WERI-Rb-1 (cell line): ENCODE measurements around the gene XIRP1.

Experiments
- DNase-seq: peaks from one replicate; pipeline ENCODE4 v3.0.0-alpha.2; 2020
- H3K27ac ChIP-seq: fragments of 250-450 bp; sonication (Bioruptor Pico); 2 replicates; pipeline ENCODE4 v1.5.1; 2020; ENCODE audit warnings: mild to moderate bottlenecking, moderate library complexity
- H3K27me3 ChIP-seq: fragments of 250-450 bp; sonication (Bioruptor Pico); 2 replicates; pipeline ENCODE4 v1.5.1; 2021; ENCODE audit warnings: mild to moderate bottlenecking, low read depth, moderate library complexity; ENCODE audit not compliant: insufficient read depth, severe bottlenecking
- H3K36me3 ChIP-seq: fragments of 250-450 bp; sonication (Bioruptor Pico); 2 replicates; pipeline ENCODE4 v1.5.1; 2020; ENCODE audit warnings: mild to moderate bottlenecking, moderate library complexity
- H3K4me3 ChIP-seq: 2 replicates; pipeline ENCODE4 v1.5.1; 2011; ENCODE audit warnings: low read depth, mild to moderate bottlenecking, control low read depth, low read length
- H3K9me3 ChIP-seq: fragments of 250-450 bp; sonication (Bioruptor Pico); 2 replicates; pipeline ENCODE4 v1.5.1; 2021; ENCODE audit warnings: mild to moderate bottlenecking, moderate library complexity; ENCODE audit not compliant: severe bottlenecking
- TF ChIP-seq, protein P1 (sequence below): IDR thresholded peaks from 2 replicates; pipeline ENCODE4 v1.5.1; 2011; ENCODE audit warnings: low read depth, mild to moderate bottlenecking, control low read depth, inconsistent platforms, low read length

The XIRP1 gene

DNA sequence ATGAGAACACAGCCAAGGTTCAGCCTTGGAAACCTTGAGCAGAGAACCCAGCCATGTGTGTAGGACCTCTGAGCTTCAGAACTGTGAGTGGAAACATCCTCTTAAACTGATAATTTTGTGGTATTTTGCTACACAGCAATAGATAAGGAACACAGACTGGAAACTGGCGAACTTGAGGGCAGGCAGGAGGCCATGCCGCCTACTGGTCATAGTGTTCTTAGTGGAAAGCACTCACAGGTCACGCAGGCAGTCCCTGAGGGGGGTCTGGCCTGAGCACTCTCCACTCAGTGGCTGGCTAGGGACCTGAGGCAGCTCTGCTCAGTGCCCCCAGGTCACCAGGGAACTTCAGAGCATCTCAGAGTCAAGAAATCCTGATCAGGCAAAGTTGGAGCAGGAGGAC is 9.7 kb upstream of the XIRP1 start:
- Histone ChIP-seq H3K27ac (no peak overlapping the region), H3K36me3 (no peaks in the 10 kb centered on the region), H3K9me3 (peaks cover 3% of the 10 kb centered on the region), H3K27me3 (no peaks in the 10 kb centered on the region), H3K4me3 (no peak overlapping the region)
- no peak for DNase-seq
- TF ChIP-seq, protein P1, sequence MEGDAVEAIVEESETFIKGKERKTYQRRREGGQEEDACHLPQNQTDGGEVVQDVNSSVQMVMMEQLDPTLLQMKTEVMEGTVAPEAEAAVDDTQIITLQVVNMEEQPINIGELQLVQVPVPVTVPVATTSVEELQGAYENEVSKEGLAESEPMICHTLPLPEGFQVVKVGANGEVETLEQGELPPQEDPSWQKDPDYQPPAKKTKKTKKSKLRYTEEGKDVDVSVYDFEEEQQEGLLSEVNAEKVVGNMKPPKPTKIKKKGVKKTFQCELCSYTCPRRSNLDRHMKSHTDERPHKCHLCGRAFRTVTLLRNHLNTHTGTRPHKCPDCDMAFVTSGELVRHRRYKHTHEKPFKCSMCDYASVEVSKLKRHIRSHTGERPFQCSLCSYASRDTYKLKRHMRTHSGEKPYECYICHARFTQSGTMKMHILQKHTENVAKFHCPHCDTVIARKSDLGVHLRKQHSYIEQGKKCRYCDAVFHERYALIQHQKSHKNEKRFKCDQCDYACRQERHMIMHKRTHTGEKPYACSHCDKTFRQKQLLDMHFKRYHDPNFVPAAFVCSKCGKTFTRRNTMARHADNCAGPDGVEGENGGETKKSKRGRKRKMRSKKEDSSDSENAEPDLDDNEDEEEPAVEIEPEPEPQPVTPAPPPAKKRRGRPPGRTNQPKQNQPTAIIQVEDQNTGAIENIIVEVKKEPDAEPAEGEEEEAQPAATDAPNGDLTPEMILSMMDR = no peak

DNA sequence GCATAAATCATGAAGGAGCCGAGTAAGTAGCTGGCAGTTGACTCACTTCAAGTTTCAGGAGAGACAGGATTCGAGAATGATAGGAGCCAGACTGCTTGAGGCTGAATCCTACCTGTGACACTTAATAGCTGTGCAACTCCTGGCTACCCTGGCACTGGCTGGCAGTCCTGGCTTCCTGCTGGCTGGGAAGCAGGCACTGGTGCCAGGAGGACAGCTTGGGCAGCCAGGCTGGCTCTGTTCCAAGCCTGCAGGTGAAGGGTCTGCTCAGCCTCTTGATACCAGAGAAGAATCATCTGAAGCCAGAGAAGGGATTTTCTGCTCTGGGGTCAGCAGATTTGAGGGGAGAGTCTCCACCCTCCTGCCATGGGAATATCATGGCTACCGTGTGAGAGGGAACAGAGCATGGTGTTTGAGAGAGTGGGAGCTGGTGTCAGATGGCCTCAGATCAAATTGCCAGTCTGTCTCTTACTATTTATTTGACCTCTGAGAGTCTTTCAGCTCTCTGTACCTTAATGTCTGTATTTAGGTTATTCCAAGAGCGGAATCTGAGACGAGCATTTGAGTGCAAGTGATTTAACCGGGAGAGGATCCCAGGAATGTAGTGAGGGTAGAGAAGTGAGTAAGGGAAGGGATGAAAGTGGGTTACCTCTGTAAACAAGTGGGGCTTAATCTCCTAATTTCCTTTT is 4.4 kb upstream of the XIRP1 start:
- TF ChIP-seq, protein P1 = no peak
- no peak for DNase-seq
- H3K27ac ChIP-seq = no peak overlapping the region

DNA sequence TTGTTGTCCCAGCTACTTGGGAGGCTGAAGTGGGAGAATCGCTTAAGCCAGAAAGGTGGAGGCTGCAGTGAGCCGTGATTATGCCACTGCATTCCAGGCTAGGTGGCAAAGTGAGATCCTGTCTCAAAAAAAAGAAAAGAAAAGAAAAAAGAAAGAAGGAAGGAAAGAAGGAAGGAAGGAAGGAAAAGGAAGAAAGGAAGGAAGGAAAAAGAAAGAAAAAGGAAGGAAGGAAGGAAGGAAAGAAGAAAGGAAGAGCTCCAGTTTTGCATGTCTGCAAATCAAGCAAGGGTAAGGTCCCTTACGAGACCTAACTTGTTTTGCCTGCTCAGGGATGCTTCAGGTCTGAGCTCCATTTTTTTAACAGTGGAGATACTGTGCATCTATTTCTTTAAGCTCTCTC is 3.6 kb upstream of the XIRP1 start:
- Histone ChIP-seq H3K4me3 (no peak overlapping the region), H3K27me3 (no peaks in the 10 kb centered on the region), H3K36me3 (no peaks in the 10 kb centered on the region), H3K9me3 (no peaks in the 10 kb centered on the region), H3K27ac (no peak overlapping the region)
- no peak for DNase-seq
- TF ChIP-seq, protein P1 = no peak

More for the DNA sequence above, 4.4 kb upstream of the XIRP1 start:
- Histone ChIP-seq H3K36me3 (no peaks in the 10 kb centered on the region), H3K4me3 (no peak overlapping the region), H3K9me3 (no peaks in the 10 kb centered on the region), H3K27me3 (no peaks in the 10 kb centered on the region)

DNA sequence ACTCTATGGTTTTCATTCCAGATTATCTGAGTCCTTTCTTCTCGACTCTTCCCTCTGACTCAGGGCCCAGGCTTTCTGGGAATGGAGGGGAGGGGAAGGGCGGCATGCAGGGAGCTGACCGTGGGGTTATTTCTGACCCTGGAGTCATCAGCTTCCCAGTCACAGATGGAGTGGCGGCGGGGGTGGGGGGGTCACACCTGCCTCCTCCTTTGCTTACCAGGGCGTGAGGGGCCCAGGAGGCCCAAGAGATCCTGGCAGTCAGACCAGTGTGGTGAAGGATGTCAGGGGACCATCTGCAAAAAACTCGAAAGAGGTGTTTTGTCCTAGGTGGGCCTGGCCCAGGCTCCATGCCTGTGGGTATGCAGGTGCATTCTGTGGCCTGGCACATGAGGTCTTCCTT is 996 bp upstream of the XIRP1 start:
- no peak overlapping the region for H3K4me3 ChIP-seq
- TF ChIP-seq, protein P1 = no peak

GRCh38 chr3:39191773-39192172 is 622 bp downstream of the XIRP1 start:
- Histone ChIP-seq H3K9me3 (no peaks in the 10 kb centered on the region), H3K27ac (no peak overlapping the region), H3K4me3 (no peak overlapping the region), H3K36me3 (no peaks in the 10 kb centered on the region), H3K27me3 (no peaks in the 10 kb centered on the region)
- TF ChIP-seq, protein P1 = no peak
- no peak for DNase-seq

More for the DNA sequence above, 996 bp upstream of the XIRP1 start:
- no peak for DNase-seq
- Histone ChIP-seq H3K27me3 (no peaks in the 10 kb centered on the region), H3K27ac (no peak overlapping the region), H3K36me3 (no peaks in the 10 kb centered on the region), H3K9me3 (no peaks in the 10 kb centered on the region)

DNA sequence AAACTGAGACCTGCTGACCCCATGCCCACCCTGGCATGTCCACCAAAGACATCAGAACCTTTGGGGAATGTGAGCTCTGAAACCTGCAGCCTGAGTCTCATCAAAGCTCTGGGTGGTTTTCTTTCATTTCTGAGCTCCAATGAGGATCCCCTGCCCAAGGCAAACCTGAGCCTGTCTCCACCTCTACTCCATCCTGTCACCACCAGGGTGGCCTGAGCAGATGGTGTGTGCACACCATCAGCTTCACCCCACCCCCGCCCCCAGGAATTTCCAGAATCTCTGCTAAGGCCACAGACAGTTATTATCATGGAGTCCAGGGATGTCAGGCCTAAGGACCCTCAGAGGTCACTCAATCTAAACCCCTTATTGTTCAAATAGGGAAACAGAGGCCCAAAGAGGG is 1.3 kb downstream of the XIRP1 start:
- no peak for DNase-seq
- H3K4me3 ChIP-seq = no peak overlapping the region
- no peak overlapping the region; the same call in 1 of the 2 replicates for H3K27ac ChIP-seq
- H3K27me3 ChIP-seq = no peaks in the 10 kb centered on the region
- TF ChIP-seq, protein P1 = 0 out of 2 replicates have a peak, but pooled peaks have one; percentile 12
- no peaks in the 10 kb centered on the region for H3K36me3 ChIP-seq
- H3K9me3 ChIP-seq = no peaks in the 10 kb centered on the region
